WTC11 (cell line): ENCODE results near the gene SFMBT1.

Source experiments
- CREM ChIP-seq: sonication (generic); formaldehyde crosslinking; IDR thresholded peaks from 2 replicates; pipeline ENCODE4 v1.8.1; 2022; ENCODE audit warnings: mild to moderate bottlenecking, missing genetic modification reagents, moderate library complexity
- NFYB ChIP-seq: sonication (generic); formaldehyde crosslinking; conservative IDR thresholded peaks from 2 replicates; pipeline ENCODE4 v1.8.0; 2022; ENCODE audit warnings: low read depth, missing genetic modification reagents
- NR2C2 ChIP-seq: sonication (generic); formaldehyde crosslinking; IDR thresholded peaks from 2 replicates; pipeline ENCODE4 v1.8.0; 2022; ENCODE audit warnings: mild to moderate bottlenecking, missing genetic modification reagents
- NR3C1 ChIP-seq: sonication (generic); formaldehyde crosslinking; conservative IDR thresholded peaks from 2 replicates; pipeline ENCODE4 v1.8.1; 2023; ENCODE audit warnings: low read depth, mild to moderate bottlenecking, missing genetic modification reagents
- RELA ChIP-seq: sonication (generic); formaldehyde crosslinking; IDR thresholded peaks from 2 replicates; pipeline ENCODE4 v1.8.1; 2022; ENCODE audit warnings: missing genetic modification reagents, mild to moderate bottlenecking, borderline replicate concordance
- TP53 ChIP-seq: sonication (generic); formaldehyde crosslinking; IDR thresholded peaks from 2 replicates; pipeline ENCODE4 v1.8.1; 2023; ENCODE audit warnings: mild to moderate bottlenecking, missing genetic modification reagents
- TF ChIP-seq, protein P1 (sequence below): sonication (generic); formaldehyde crosslinking; IDR thresholded peaks from 2 replicates; pipeline ENCODE4 v1.8.0; 2022; ENCODE audit warnings: mild to moderate bottlenecking, missing genetic modification reagents
- TF ChIP-seq, protein P2 (sequence below): fragments of 200-600 bp; IDR thresholded peaks from 2 replicates; pipeline ENCODE4 v1.8.0; 2022; ENCODE audit warnings: antibody characterized with exemption
- TF ChIP-seq, protein P3 (sequence below): sonication (generic); formaldehyde crosslinking; IDR thresholded peaks from 2 replicates; pipeline ENCODE4 v1.8.1; 2022; ENCODE audit warnings: low read depth, missing genetic modification reagents, borderline replicate concordance
- TF ChIP-seq, protein P4 (sequence below): sonication (generic); formaldehyde crosslinking; IDR thresholded peaks from 2 replicates; pipeline ENCODE4 v1.8.0; 2022; ENCODE audit warnings: mild to moderate bottlenecking, missing genetic modification reagents
- TF ChIP-seq, protein P5 (sequence below): sonication (generic); formaldehyde crosslinking; IDR thresholded peaks from 2 replicates; pipeline ENCODE4 v1.8.1; 2023; ENCODE audit warnings: mild to moderate bottlenecking, missing genetic modification reagents, moderate library complexity
- TF ChIP-seq, protein P6 (sequence below): fragments of 250-450 bp; sonication (Bioruptor Pico); IDR thresholded peaks from 2 replicates; pipeline ENCODE4 v2.1.2; 2022; ENCODE audit warnings: mild to moderate bottlenecking, moderate library complexity
- TF ChIP-seq, protein P7 (sequence below): sonication (generic); formaldehyde crosslinking; IDR thresholded peaks from 2 replicates; pipeline ENCODE4 v1.8.0; 2023; ENCODE audit warnings: missing genetic modification reagents

DNA sequence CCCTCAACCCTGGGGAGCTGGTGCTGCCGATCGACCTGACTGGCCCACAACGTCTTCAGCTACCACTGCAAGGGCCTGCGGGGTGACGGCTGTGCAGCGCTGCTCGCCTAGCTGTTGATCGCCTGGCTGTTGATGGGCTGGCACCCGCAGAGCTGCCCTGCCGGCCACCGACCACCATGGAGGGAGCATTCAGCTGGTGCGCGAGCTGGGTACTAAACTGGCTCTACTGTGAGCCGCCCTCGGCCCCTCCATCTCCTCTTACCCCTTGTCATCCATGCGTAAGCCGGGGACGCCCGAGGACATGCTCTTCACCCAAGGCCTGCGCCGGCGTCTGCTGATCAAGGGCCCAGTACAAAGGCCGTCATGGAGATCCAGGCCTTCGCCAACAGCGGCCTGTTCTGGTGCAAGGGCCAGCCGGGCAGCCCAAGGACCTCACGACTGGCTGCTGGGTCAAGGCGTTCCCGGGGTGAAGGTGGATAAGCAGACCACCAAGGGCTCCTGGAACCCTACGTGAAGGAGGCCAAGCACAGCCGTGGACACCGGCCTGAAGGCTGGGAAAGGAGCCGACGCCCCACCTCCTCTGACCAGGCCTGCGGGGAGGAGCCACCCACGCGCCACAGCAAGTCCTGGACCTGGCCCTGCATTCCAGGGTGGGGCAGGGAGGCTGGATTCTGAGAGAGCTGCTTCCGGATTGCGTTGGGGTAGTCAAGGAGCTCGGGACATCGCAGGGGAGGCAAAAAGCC is 46.9 kb downstream of the SFMBT1 start:
- TF ChIP-seq, protein P1, sequence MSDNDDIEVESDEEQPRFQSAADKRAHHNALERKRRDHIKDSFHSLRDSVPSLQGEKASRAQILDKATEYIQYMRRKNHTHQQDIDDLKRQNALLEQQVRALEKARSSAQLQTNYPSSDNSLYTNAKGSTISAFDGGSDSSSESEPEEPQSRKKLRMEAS (CRISPR knock-in tag): no peak
- TF ChIP-seq RELA (CRISPR knock-in tag) (no peak), TP53 (no peak), CREM (CRISPR knock-in tag) (no peak), NFYB (CRISPR knock-in tag) (no peak), NR3C1 (no peak), NR2C2 (no peak)
- TF ChIP-seq, protein P2, sequence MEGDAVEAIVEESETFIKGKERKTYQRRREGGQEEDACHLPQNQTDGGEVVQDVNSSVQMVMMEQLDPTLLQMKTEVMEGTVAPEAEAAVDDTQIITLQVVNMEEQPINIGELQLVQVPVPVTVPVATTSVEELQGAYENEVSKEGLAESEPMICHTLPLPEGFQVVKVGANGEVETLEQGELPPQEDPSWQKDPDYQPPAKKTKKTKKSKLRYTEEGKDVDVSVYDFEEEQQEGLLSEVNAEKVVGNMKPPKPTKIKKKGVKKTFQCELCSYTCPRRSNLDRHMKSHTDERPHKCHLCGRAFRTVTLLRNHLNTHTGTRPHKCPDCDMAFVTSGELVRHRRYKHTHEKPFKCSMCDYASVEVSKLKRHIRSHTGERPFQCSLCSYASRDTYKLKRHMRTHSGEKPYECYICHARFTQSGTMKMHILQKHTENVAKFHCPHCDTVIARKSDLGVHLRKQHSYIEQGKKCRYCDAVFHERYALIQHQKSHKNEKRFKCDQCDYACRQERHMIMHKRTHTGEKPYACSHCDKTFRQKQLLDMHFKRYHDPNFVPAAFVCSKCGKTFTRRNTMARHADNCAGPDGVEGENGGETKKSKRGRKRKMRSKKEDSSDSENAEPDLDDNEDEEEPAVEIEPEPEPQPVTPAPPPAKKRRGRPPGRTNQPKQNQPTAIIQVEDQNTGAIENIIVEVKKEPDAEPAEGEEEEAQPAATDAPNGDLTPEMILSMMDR: no peak
- TF ChIP-seq, protein P3, sequence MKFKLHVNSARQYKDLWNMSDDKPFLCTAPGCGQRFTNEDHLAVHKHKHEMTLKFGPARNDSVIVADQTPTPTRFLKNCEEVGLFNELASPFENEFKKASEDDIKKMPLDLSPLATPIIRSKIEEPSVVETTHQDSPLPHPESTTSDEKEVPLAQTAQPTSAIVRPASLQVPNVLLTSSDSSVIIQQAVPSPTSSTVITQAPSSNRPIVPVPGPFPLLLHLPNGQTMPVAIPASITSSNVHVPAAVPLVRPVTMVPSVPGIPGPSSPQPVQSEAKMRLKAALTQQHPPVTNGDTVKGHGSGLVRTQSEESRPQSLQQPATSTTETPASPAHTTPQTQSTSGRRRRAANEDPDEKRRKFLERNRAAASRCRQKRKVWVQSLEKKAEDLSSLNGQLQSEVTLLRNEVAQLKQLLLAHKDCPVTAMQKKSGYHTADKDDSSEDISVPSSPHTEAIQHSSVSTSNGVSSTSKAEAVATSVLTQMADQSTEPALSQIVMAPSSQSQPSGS (CRISPR knock-in tag): no peak
- TF ChIP-seq, protein P4, sequence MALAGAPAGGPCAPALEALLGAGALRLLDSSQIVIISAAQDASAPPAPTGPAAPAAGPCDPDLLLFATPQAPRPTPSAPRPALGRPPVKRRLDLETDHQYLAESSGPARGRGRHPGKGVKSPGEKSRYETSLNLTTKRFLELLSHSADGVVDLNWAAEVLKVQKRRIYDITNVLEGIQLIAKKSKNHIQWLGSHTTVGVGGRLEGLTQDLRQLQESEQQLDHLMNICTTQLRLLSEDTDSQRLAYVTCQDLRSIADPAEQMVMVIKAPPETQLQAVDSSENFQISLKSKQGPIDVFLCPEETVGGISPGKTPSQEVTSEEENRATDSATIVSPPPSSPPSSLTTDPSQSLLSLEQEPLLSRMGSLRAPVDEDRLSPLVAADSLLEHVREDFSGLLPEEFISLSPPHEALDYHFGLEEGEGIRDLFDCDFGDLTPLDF (CRISPR knock-in tag): no peak
- TF ChIP-seq, protein P5, sequence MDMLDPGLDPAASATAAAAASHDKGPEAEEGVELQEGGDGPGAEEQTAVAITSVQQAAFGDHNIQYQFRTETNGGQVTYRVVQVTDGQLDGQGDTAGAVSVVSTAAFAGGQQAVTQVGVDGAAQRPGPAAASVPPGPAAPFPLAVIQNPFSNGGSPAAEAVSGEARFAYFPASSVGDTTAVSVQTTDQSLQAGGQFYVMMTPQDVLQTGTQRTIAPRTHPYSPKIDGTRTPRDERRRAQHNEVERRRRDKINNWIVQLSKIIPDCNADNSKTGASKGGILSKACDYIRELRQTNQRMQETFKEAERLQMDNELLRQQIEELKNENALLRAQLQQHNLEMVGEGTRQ (CRISPR knock-in tag): no peak
- TF ChIP-seq, protein P6, sequence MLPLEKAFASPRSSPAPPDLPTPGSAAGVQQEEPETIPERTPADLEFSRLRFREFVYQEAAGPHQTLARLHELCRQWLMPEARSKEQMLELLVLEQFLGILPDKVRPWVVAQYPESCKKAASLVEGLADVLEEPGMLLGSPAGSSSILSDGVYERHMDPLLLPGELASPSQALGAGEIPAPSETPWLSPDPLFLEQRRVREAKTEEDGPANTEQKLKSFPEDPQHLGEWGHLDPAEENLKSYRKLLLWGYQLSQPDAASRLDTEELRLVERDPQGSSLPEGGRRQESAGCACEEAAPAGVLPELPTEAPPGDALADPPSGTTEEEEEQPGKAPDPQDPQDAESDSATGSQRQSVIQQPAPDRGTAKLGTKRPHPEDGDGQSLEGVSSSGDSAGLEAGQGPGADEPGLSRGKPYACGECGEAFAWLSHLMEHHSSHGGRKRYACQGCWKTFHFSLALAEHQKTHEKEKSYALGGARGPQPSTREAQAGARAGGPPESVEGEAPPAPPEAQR (CRISPR knock-in tag): no peak
- TF ChIP-seq, protein P7, sequence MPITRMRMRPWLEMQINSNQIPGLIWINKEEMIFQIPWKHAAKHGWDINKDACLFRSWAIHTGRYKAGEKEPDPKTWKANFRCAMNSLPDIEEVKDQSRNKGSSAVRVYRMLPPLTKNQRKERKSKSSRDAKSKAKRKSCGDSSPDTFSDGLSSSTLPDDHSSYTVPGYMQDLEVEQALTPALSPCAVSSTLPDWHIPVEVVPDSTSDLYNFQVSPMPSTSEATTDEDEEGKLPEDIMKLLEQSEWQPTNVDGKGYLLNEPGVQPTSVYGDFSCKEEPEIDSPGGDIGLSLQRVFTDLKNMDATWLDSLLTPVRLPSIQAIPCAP: no peak
